Heart left ventricle (tissue), 13 donors: Measurements from ENCODE around the gene TRMT11.
A peak's percentile ranks its signal among the peaks of the same experiment; 100 is the strongest.

ENCODE experiments used
- POLR2A ChIP-seq, 2 donors: fragments of 450-650 bp; IDR thresholded peaks; one replicate each; pipeline ENCODE4 v1.6.1; 2017; ENCODE audit warnings: antibody characterized with exemption in 2 of 2, mild to moderate bottlenecking in 2 of 2, moderate library complexity in 2 of 2
- TF ChIP-seq, protein P1 (sequence below), 12 donors: fragments of 200-600 bp; sonication (generic) in 4 of 12; IDR thresholded peaks; one replicate each; pipeline versions ENCODE4 v1.5.0 to v1.8.0; 2018 to 2022; ENCODE audit warnings: antibody characterized with exemption in 12 of 12, mild to moderate bottlenecking in 5 of 12
- donor health status: ischemic (EF 13 %, LVEDD 7.1; RV severe dilation, severe dysfunction).
- donor health status: DM: no; HTN: yes; CAD: no.
- donor health status: DM: no; HTN: no; CAD: no.
- donor health status: ischemic (EF 25% LVEDD 6.9; RV normal size, moderate dysfunction).
- donor health status: ischemic (EF 25% LVEDD 5.7; RV mildly dilated, moderate dysfunction).
- donor health status: ischemic (EF 35%, LVEDD 5.7; RV mildly dilated, moderate dysfunction).
- donor health status: nonischemic (EF 11% LVEDD 7.7; RV severe dilation, severe dysfunction).
- donor health status: DM: yes; HTN: yes; CAD: no.
- donor health status: PGD.
- donor health status: ischemic (EF 29% LVEDD 5.4; RV normal size, mild dysfunction).
- donor health status: nonischemic (EF 23%, LVEDD 6.1; RV moderate dilation, normal function).

GRCh38 chr6:125995972-125996580, 9.7 kb downstream of the TRMT11 start:
- TF ChIP-seq, protein P1, sequence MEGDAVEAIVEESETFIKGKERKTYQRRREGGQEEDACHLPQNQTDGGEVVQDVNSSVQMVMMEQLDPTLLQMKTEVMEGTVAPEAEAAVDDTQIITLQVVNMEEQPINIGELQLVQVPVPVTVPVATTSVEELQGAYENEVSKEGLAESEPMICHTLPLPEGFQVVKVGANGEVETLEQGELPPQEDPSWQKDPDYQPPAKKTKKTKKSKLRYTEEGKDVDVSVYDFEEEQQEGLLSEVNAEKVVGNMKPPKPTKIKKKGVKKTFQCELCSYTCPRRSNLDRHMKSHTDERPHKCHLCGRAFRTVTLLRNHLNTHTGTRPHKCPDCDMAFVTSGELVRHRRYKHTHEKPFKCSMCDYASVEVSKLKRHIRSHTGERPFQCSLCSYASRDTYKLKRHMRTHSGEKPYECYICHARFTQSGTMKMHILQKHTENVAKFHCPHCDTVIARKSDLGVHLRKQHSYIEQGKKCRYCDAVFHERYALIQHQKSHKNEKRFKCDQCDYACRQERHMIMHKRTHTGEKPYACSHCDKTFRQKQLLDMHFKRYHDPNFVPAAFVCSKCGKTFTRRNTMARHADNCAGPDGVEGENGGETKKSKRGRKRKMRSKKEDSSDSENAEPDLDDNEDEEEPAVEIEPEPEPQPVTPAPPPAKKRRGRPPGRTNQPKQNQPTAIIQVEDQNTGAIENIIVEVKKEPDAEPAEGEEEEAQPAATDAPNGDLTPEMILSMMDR (IDR thresholded peaks at IDR 0.05), result peak; percentile 92 to 98 (median 96)
- no peak for TF ChIP-seq POLR2A (IDR thresholded peaks at IDR 0.05)
